ENCODE data around the gene PSD4. TPM values are rescaled to one million over a fixed set of nuclear protein-coding genes. Genes with fewer than 3 reads are reported as not detected.

The PSD4 gene
- total RNA-seq, 2 experiments from 2014 or later = 96.5 to 101 TPM

GRCh38 chr2:113219525-113219888, 45.7 kb downstream of the PSD4 start:
- no peak for TF ChIP-seq CTCF (IDR thresholded peaks at IDR 0.05)
- DNase-seq (no peak), ATAC-seq (ENCODE audit: poor library complexity) (no peak)
- no peak overlapping the region for H3K27ac ChIP-seq (ENCODE audit: low read depth in 1 of 2, low read length in 2 of 2)
- no peaks in the 10 kb centered on the region for H3K9me3 Mint-ChIP-seq
- H3K9me3 ChIP-seq (ENCODE audit: control insufficient read depth in 1 of 2, insufficient read depth in 1 of 2, low read length in 2 of 2) = no peaks in the 10 kb centered on the region
- intact Hi-C loops (cut with DNase I, micrococcal nuclease) = no loop called here
- H3K4me1 ChIP-seq (ENCODE audit: insufficient read depth, low read length) = peaks cover 13% of the 10 kb centered on the region
- ChIA-PET CTCF (no interaction called here), POLR2A (no interaction called here)
- no peak overlapping the region for H3K4me3 Mint-ChIP-seq
- peaks cover 0 to 4% of the 10 kb centered on the region in 2 experiments for H3K27me3 ChIP-seq (ENCODE audit: control insufficient read depth in 1 of 2, insufficient read depth in 2 of 2, low read length in 2 of 2)
- no peaks in the 10 kb centered on the region for H3K36me3 ChIP-seq (ENCODE audit: insufficient read depth, low read length)
- H3K4me1 Mint-ChIP-seq (ENCODE audit: low read depth) = peaks cover 22% of the 10 kb centered on the region
- H3K4me3 ChIP-seq (ENCODE audit: low read length) = no peak overlapping the region
- H3K27ac Mint-ChIP-seq = no peak overlapping the region
- no peaks in the 10 kb centered on the region for H3K36me3 Mint-ChIP-seq (ENCODE audit: low read depth)
- no peaks in the 10 kb centered on the region for H3K27me3 Mint-ChIP-seq

GRCh38 chr2:113219889-113220641, 46.3 kb downstream of the PSD4 start:
- Mint-ChIP-seq H3K36me3 (ENCODE audit: low read depth) (no peaks in the 10 kb centered on the region), H3K9me3 (no peaks in the 10 kb centered on the region), H3K4me3 (no peak overlapping the region), H3K4me1 (ENCODE audit: low read depth) (peaks cover 22% of the 10 kb centered on the region), H3K27ac (no peak overlapping the region), H3K27me3 (no peaks in the 10 kb centered on the region)
- intact Hi-C loops (cut with DNase I, micrococcal nuclease) = no loop called here
- TF ChIP-seq CTCF (IDR thresholded peaks at IDR 0.05) = no peak
- DNase-seq (peak in 2 of 14 experiments; percentile 25 to 43), ATAC-seq (ENCODE audit: poor library complexity) (no peak)
- Histone ChIP-seq H3K36me3 (ENCODE audit: insufficient read depth, low read length) (no peaks in the 10 kb centered on the region), H3K9me3 (ENCODE audit: control insufficient read depth in 1 of 2, insufficient read depth in 1 of 2, low read length in 2 of 2) (no peaks in the 10 kb centered on the region), H3K4me3 (ENCODE audit: low read length) (no peak overlapping the region), H3K27ac (ENCODE audit: low read depth in 1 of 2, low read length in 2 of 2) (no peak overlapping the region), H3K4me1 (ENCODE audit: insufficient read depth, low read length) (peaks cover 13% of the 10 kb centered on the region), H3K27me3 (ENCODE audit: control insufficient read depth in 1 of 2, insufficient read depth in 2 of 2, low read length in 2 of 2) (peaks cover 0 to 4% of the 10 kb centered on the region in 2 experiments)
- ChIA-PET CTCF (no interaction called here), POLR2A (no interaction called here)

GRCh38 chr2:113220970-113221708, 47.4 kb downstream of the PSD4 start:
- ChIA-PET POLR2A (no interaction called here), CTCF (interaction anchor here (0.9 to 1.1 kb wide), 2 partner anchors 28 to 170 kb away, joined by 3 read pairs; no protein-coding TSS in a partner anchor)
- Mint-ChIP-seq H3K27me3 (no peaks in the 10 kb centered on the region), H3K4me3 (no peak overlapping the region), H3K36me3 (ENCODE audit: low read depth) (no peaks in the 10 kb centered on the region), H3K4me1 (ENCODE audit: low read depth) (peaks cover 22% of the 10 kb centered on the region), H3K27ac (no peak overlapping the region), H3K9me3 (no peaks in the 10 kb centered on the region)
- H3K4me3 ChIP-seq (ENCODE audit: low read length) = no peak overlapping the region
- H3K27ac ChIP-seq (ENCODE audit: low read depth in 1 of 2, low read length in 2 of 2) = no peak overlapping the region
- no peaks in the 10 kb centered on the region for H3K36me3 ChIP-seq (ENCODE audit: insufficient read depth, low read length)
- H3K27me3 ChIP-seq (ENCODE audit: control insufficient read depth in 1 of 2, insufficient read depth in 2 of 2, low read length in 2 of 2) = peaks cover 0 to 4% of the 10 kb centered on the region in 2 experiments
- peaks cover 13% of the 10 kb centered on the region for H3K4me1 ChIP-seq (ENCODE audit: insufficient read depth, low read length)
- intact Hi-C loops (cut with DNase I, micrococcal nuclease) = no loop called here
- no peak for DNase-seq
- no peak for ATAC-seq (ENCODE audit: poor library complexity)
- no peak for TF ChIP-seq CTCF (IDR thresholded peaks at IDR 0.05)
- H3K9me3 ChIP-seq (ENCODE audit: control insufficient read depth in 1 of 2, insufficient read depth in 1 of 2, low read length in 2 of 2) = no peaks in the 10 kb centered on the region

All from CD4-positive, alpha-beta T cell (primary cell).